ENCODE measurements around the gene MEGF8.
"Not testable (repeated sequence)": the region's sequence is repeated elsewhere in the genome, so short reads cannot be mapped to it uniquely, and the experiment has no call there.

Gene MEGF8

GRCh38 chr19:42333975-42334696 is 8.7 kb downstream of the MEGF8 start:
- no peak for DNase-seq

GRCh38 chr19:42334697-42335373 is 9.4 kb downstream of the MEGF8 start:
- DNase-seq: no peak

GRCh38 chr19:42335374-42335936 is 10.0 kb downstream of the MEGF8 start:
- DNase-seq: no peak

- DNase-seq: no peak
These were observed 10.5 kb downstream of the MEGF8 start for GRCh38 chr19:42335971-42336370.

- not testable (repeated sequence) for DNase-seq
These were observed 13.9 kb downstream of the MEGF8 start for GRCh38 chr19:42339126-42339860.

- DNase-seq: not testable (repeated sequence)
These were observed 14.5 kb downstream of the MEGF8 start for GRCh38 chr19:42339922-42340321.

- DNase-seq: no peak
These were observed 18.1 kb downstream of the MEGF8 start for GRCh38 chr19:42343344-42344110.

- DNase-seq: no peak
These were observed 19.0 kb downstream of the MEGF8 start for GRCh38 chr19:42344336-42344893.

- DNase-seq: no peak
These were observed 19.9 kb downstream of the MEGF8 start for GRCh38 chr19:42345191-42345812.

GRCh38 chr19:42348211-42348610 is 22.8 kb downstream of the MEGF8 start:
- no peak for DNase-seq

GRCh38 chr19:42349378-42350107 is 24.1 kb downstream of the MEGF8 start:
- DNase-seq: no peak

GRCh38 chr19:42350417-42350816 is 25.0 kb downstream of the MEGF8 start:
- DNase-seq: no peak

- no peak for DNase-seq
These were observed 25.8 kb downstream of the MEGF8 start for GRCh38 chr19:42351079-42351735.

GRCh38 chr19:42352301-42353259 is 27.1 kb downstream of the MEGF8 start:
- DNase-seq: no peak

GRCh38 chr19:42353341-42354015 is 28.0 kb downstream of the MEGF8 start:
- no peak for DNase-seq

GRCh38 chr19:42355896-42356295 is 30.5 kb downstream of the MEGF8 start:
- DNase-seq: no peak

GRCh38 chr19:42356686-42357085 is 31.3 kb downstream of the MEGF8 start:
- no peak for DNase-seq

- DNase-seq: no peak
These were observed 31.9 kb downstream of the MEGF8 start for GRCh38 chr19:42357290-42357689.

Data from activated CD8-positive, alpha-beta memory T cell treated with anti-CD3 and anti-CD28 coated beads for 24 hours (primary cell).